Nephron (organoid): ENCODE results near the gene ZBTB44.

Experiments
- H3K27ac Mint-ChIP-seq, 3 experiments: 2 replicates each; pipeline ENCODE4 v1.8.0; 2020; ENCODE audit warnings: mixed read lengths in 3 of 3, mild to moderate bottlenecking in 2 of 3, moderate library complexity in 1 of 3
- H3K27me3 Mint-ChIP-seq: 2 replicates; pipeline ENCODE4 v1.8.0; 2021; ENCODE audit warnings: low read depth, mild to moderate bottlenecking, moderate library complexity, mixed read lengths
- H3K36me3 Mint-ChIP-seq: 2 replicates; pipeline ENCODE4 v1.8.0; 2020; ENCODE audit warnings: low read depth, mixed read lengths
- H3K4me1 Mint-ChIP-seq: 2 replicates; pipeline ENCODE4 v1.8.0; 2020; ENCODE audit warnings: mixed read lengths
- H3K4me3 Mint-ChIP-seq, 3 experiments: 2 replicates each; pipeline ENCODE4 v1.8.0; 2020; ENCODE audit warnings: mild to moderate bottlenecking in 3 of 3, mixed read lengths in 3 of 3, moderate library complexity in 2 of 3
- H3K9me3 Mint-ChIP-seq: 2 replicates; pipeline ENCODE4 v1.8.0; 2020; ENCODE audit warnings: mixed read lengths
- CTCF ChIP-seq, 3 experiments: fragments of 200-600 bp; sonication (generic); IDR thresholded peaks; one replicate each; pipeline ENCODE4 v1.5.0; 2021; ENCODE audit warnings: antibody characterized with exemption in 3 of 3; ENCODE audit not compliant: unreplicated experiment in 3 of 3

The ZBTB44 gene

GRCh38 chr11:130183878-130184610, 130.7 kb downstream of the ZBTB44 start:
- no peak overlapping the region for H3K4me3 Mint-ChIP-seq
- H3K4me1 Mint-ChIP-seq = peaks cover 26% of the 10 kb centered on the region
- H3K36me3 Mint-ChIP-seq = no peaks in the 10 kb centered on the region
- peak overlapping the region in 1 of 3 experiments; percentile 49 for H3K27ac Mint-ChIP-seq
- no peaks in the 10 kb centered on the region for H3K27me3 Mint-ChIP-seq
- no peak for TF ChIP-seq CTCF (IDR thresholded peaks at IDR 0.05; ENCODE audit: unreplicated experiment in 3 of 3)
- no peaks in the 10 kb centered on the region for H3K9me3 Mint-ChIP-seq

- no peak for TF ChIP-seq CTCF (IDR thresholded peaks at IDR 0.05; ENCODE audit: unreplicated experiment in 3 of 3)
- no peaks in the 10 kb centered on the region for H3K9me3 Mint-ChIP-seq
- H3K4me1 Mint-ChIP-seq = peaks cover 38% of the 10 kb centered on the region
- no peaks in the 10 kb centered on the region for H3K36me3 Mint-ChIP-seq
- peak overlapping the region; percentile 76 to 96 (median 89) for H3K27ac Mint-ChIP-seq
- no peak overlapping the region for H3K4me3 Mint-ChIP-seq
- peaks cover 5% of the 10 kb centered on the region for H3K27me3 Mint-ChIP-seq
These were observed 133.1 kb downstream of the ZBTB44 start for GRCh38 chr11:130181295-130182272.

- TF ChIP-seq CTCF (IDR thresholded peaks at IDR 0.05; ENCODE audit: unreplicated experiment in 3 of 3) = no peak
- peaks cover 5% of the 10 kb centered on the region for H3K27me3 Mint-ChIP-seq
- H3K36me3 Mint-ChIP-seq = no peaks in the 10 kb centered on the region
- H3K4me1 Mint-ChIP-seq = peaks cover 38% of the 10 kb centered on the region
- H3K4me3 Mint-ChIP-seq = no peak overlapping the region
- H3K27ac Mint-ChIP-seq = peak overlapping the region; percentile 76 to 96 (median 89)
- H3K9me3 Mint-ChIP-seq = no peaks in the 10 kb centered on the region
These were observed 133.8 kb downstream of the ZBTB44 start for GRCh38 chr11:130180896-130181294.

- H3K27ac Mint-ChIP-seq = peak overlapping the region; percentile 76 to 96 (median 89)
- peaks cover 38% of the 10 kb centered on the region for H3K4me1 Mint-ChIP-seq
- TF ChIP-seq CTCF (IDR thresholded peaks at IDR 0.05; ENCODE audit: unreplicated experiment in 3 of 3) = no peak
- peaks cover 5% of the 10 kb centered on the region for H3K27me3 Mint-ChIP-seq
- H3K9me3 Mint-ChIP-seq = no peaks in the 10 kb centered on the region
- no peak overlapping the region for H3K4me3 Mint-ChIP-seq
- no peaks in the 10 kb centered on the region for H3K36me3 Mint-ChIP-seq
These were observed 134.2 kb downstream of the ZBTB44 start for GRCh38 chr11:130180491-130180890.

GRCh38 chr11:130179396-130180306, 135.1 kb downstream of the ZBTB44 start:
- peak overlapping the region; percentile 76 to 96 (median 89) for H3K27ac Mint-ChIP-seq
- no peaks in the 10 kb centered on the region for H3K36me3 Mint-ChIP-seq
- TF ChIP-seq CTCF (IDR thresholded peaks at IDR 0.05; ENCODE audit: unreplicated experiment in 3 of 3) = no peak
- H3K27me3 Mint-ChIP-seq = peaks cover 13% of the 10 kb centered on the region
- peaks cover 38% of the 10 kb centered on the region for H3K4me1 Mint-ChIP-seq
- H3K9me3 Mint-ChIP-seq = peaks cover 6% of the 10 kb centered on the region
- peak overlapping the region in 1 of 3 experiments; percentile 32 for H3K4me3 Mint-ChIP-seq
